Thyroid gland (tissue), 4 donors: ENCODE results near the gene APLF.

Source experiments
- CTCF ChIP-seq, 6 experiments: fragments of 200-600 bp in 3 of 6; fragments of 450-650 bp in 3 of 6; sonication (generic) in 3 of 6; IDR thresholded peaks; one replicate each; pipeline ENCODE4 v1.5.1; 2016 to 2019; ENCODE audit warnings: antibody characterized with exemption in 6 of 6, mild to moderate bottlenecking in 2 of 6, inconsistent platforms in 1 of 6, moderate library complexity in 1 of 6
- POLR2A ChIP-seq, 2 donors: fragments of 450-650 bp; IDR thresholded peaks; one replicate each; pipeline ENCODE4 v1.6.1; 2017; ENCODE audit warnings: antibody characterized with exemption in 2 of 2, mild to moderate bottlenecking in 2 of 2, moderate library complexity in 1 of 2

- TF ChIP-seq CTCF (IDR thresholded peaks at IDR 0.05): no peak
- TF ChIP-seq POLR2A (IDR thresholded peaks at IDR 0.05): no peak
Observed at GRCh38 chr2:68605939-68606338, 138.6 kb downstream of the APLF start.
